Measurements from ENCODE around the gene DOC2A. TPM values are rescaled to one million over a fixed set of nuclear protein-coding genes. Genes with fewer than 3 reads are reported as not detected.
A peak's percentile ranks its signal among the peaks of the same experiment; 100 is the strongest.

DOC2A gene
- total RNA-seq, 2 donors from 2014 or later: 6.2 to 9.9 TPM

GRCh38 chr16:29996766-29997250 lies 14.0 kb downstream of the DOC2A start:
- H3K27me3 ChIP-seq (ENCODE audit: control insufficient read depth, insufficient read depth, low read length, poor library complexity, severe bottlenecking): no peaks in the 10 kb centered on the region
- no peak for DNase-seq
- H3K9ac ChIP-seq (ENCODE audit: extremely low read depth, low read length, poor library complexity, severe bottlenecking): peak overlapping the region; percentile 93
- no peaks in the 10 kb centered on the region for H3K9me3 ChIP-seq (ENCODE audit: control insufficient read depth, low read length)
- H3K27me3 Mint-ChIP-seq (ENCODE audit: insufficient read depth): no peaks in the 10 kb centered on the region
- peaks cover 7% of the 10 kb centered on the region for H3K4me1 Mint-ChIP-seq
- no peaks in the 10 kb centered on the region for H3K4me1 ChIP-seq (ENCODE audit: control insufficient read depth, insufficient read depth, low read length)
- H3K36me3 Mint-ChIP-seq (ENCODE audit: low read depth): peaks cover 33% of the 10 kb centered on the region
- H3K27ac ChIP-seq (ENCODE audit: low read depth, low read length): no peak overlapping the region
- peak overlapping the region; percentile 97 for H3K4me3 Mint-ChIP-seq
- H3K27ac Mint-ChIP-seq: peak overlapping the region; percentile 98
- peak overlapping the region; percentile 98 for H3K4me3 ChIP-seq (ENCODE audit: low read length)
- H3K9me3 Mint-ChIP-seq: no peaks in the 10 kb centered on the region
- TF ChIP-seq CTCF (conservative IDR thresholded peaks at IDR 0.05): no peak
- 47 to 70% methylated on average over 2 to 9 of the region's 9 CpGs for WGBS, 2 experiments (ENCODE audit: insufficient coverage in 1 of 2, insufficient read length in 1 of 2)
- H3K36me3 ChIP-seq (ENCODE audit: control insufficient read depth, insufficient read depth, low read length): peaks cover 30% of the 10 kb centered on the region

- Mint-ChIP-seq H3K36me3 (ENCODE audit: low read depth) (peaks cover 32% of the 10 kb centered on the region), H3K27me3 (ENCODE audit: insufficient read depth) (no peaks in the 10 kb centered on the region), H3K27ac (peak within 1 kb of the TSS; percentile 98), H3K4me3 (peak within 1 kb of the TSS; percentile 97), H3K4me1 (peaks cover 7% of the 10 kb centered on the region), H3K9me3 (no peaks in the 10 kb centered on the region)
- Histone ChIP-seq H3K4me1 (ENCODE audit: control insufficient read depth, insufficient read depth, low read length) (no peaks in the 10 kb centered on the region), H3K9me3 (ENCODE audit: control insufficient read depth, low read length) (no peaks in the 10 kb centered on the region), H3K9ac (ENCODE audit: extremely low read depth, low read length, poor library complexity, severe bottlenecking) (peak within 1 kb of the TSS; percentile 93), H3K36me3 (ENCODE audit: control insufficient read depth, insufficient read depth, low read length) (peaks cover 30% of the 10 kb centered on the region), H3K27ac (ENCODE audit: low read depth, low read length) (peak within 1 kb of the TSS; percentile 78), H3K27me3 (ENCODE audit: control insufficient read depth, insufficient read depth, low read length, poor library complexity, severe bottlenecking) (no peaks in the 10 kb centered on the region), H3K4me3 (ENCODE audit: low read length) (peak within 1 kb of the TSS; percentile 98)
- 0% methylated on average over 50 to 65 of the region's 65 CpGs for WGBS, 2 experiments (ENCODE audit: insufficient coverage in 1 of 2, insufficient read length in 1 of 2)
- DNase-seq: peak; percentile 100
- no peak for TF ChIP-seq CTCF (conservative IDR thresholded peaks at IDR 0.05)
Observed at GRCh38 chr16:29995911-29996765, 14.7 kb downstream of the DOC2A start, which contains the start of gene INO80E. INO80E (plus strand) TSS chr16:29996241; CDS start chr16:29996311, 70 bp downstream.

GRCh38 chr16:29995324-29995910 lies 15.4 kb downstream of the DOC2A start, which contains the start of gene HIRIP3:
HIRIP3 (minus strand) TSS chr16:29995617; CDS start chr16:29995605, 12 bp downstream.
- Histone ChIP-seq H3K4me1 (ENCODE audit: control insufficient read depth, insufficient read depth, low read length) (no peaks in the 10 kb centered on the region), H3K4me3 (ENCODE audit: low read length) (peak within 1 kb of the TSS; percentile 98), H3K9ac (ENCODE audit: extremely low read depth, low read length, poor library complexity, severe bottlenecking) (peak within 1 kb of the TSS; percentile 93), H3K27ac (ENCODE audit: low read depth, low read length) (peak within 1 kb of the TSS; percentile 78), H3K27me3 (ENCODE audit: control insufficient read depth, insufficient read depth, low read length, poor library complexity, severe bottlenecking) (no peaks in the 10 kb centered on the region), H3K9me3 (ENCODE audit: control insufficient read depth, low read length) (no peaks in the 10 kb centered on the region), H3K36me3 (ENCODE audit: control insufficient read depth, insufficient read depth, low read length) (peaks cover 29% of the 10 kb centered on the region)
- no peak for TF ChIP-seq CTCF (conservative IDR thresholded peaks at IDR 0.05)
- Mint-ChIP-seq H3K4me3 (peak within 1 kb of the TSS; percentile 97), H3K36me3 (ENCODE audit: low read depth) (peaks cover 35% of the 10 kb centered on the region), H3K27ac (peak within 1 kb of the TSS; percentile 98), H3K9me3 (no peaks in the 10 kb centered on the region), H3K27me3 (ENCODE audit: insufficient read depth) (no peaks in the 10 kb centered on the region), H3K4me1 (peaks cover 7% of the 10 kb centered on the region)
- peak; percentile 93 for DNase-seq
- 0 to 1% methylated on average over 27 to 53 of the region's 53 CpGs for WGBS, 2 experiments (ENCODE audit: insufficient coverage in 1 of 2, insufficient read length in 1 of 2)

All from endodermal cell (in vitro differentiated cells).